Common myeloid progenitor, CD34-positive (primary cell): Measurements from ENCODE around the gene AHI1.

Experiments
- CTCF ChIA-PET: fragments of 350-600 bp; sonication (Branson Sonifier 250); formaldehyde crosslinking; loops from one replicate; lab custom pipeline; 2021; ENCODE audit warnings: antibody characterized with exemption; lab: Charles Lee
- POLR2A ChIA-PET: fragments of 350-600 bp; sonication (Branson Sonifier 250); formaldehyde crosslinking; loops from one replicate; lab custom pipeline; 2021; ENCODE audit warnings: antibody characterized with exemption; lab: Charles Lee
- DNase-seq, 3 donors: peaks; one replicate each; pipeline versions ENCODE4 v3.0.0 to v3.0.0-alpha.2; 2013
- H3K27ac ChIP-seq, 2 experiments: 1 replicate in 1 of 2; 2 replicates in 1 of 2; pipeline ENCODE4 v1.7.0; 2013; ENCODE audit warnings: inconsistent platforms in 2 of 2, low read length in 2 of 2, mild to moderate bottlenecking in 2 of 2, low read depth in 1 of 2, moderate library complexity in 1 of 2; ENCODE audit not compliant: severe bottlenecking in 2 of 2, insufficient read depth in 1 of 2, poor library complexity in 1 of 2
- H3K27me3 ChIP-seq, 5 experiments: replicated peaks in 2 of 5; 1 replicate in 3 of 5; 2 replicates in 2 of 5; pipeline versions ENCODE4 v1.6.1 to v1.7.0; 2013; ENCODE audit warnings: low read length in 4 of 5, mild to moderate bottlenecking in 2 of 5, moderate library complexity in 2 of 5, inconsistent platforms in 1 of 5; ENCODE audit not compliant: insufficient read depth in 5 of 5, control insufficient read depth in 4 of 5
- H3K36me3 ChIP-seq, 4 experiments: 1 replicate in 2 of 4; 2 replicates in 2 of 4; pipeline versions ENCODE4 v1.6.1 to v1.7.0; 2013; ENCODE audit warnings: low read length in 3 of 4, control low read depth in 1 of 4, mild to moderate bottlenecking in 1 of 4; ENCODE audit not compliant: control insufficient read depth in 4 of 4, insufficient read depth in 4 of 4
- H3K4me1 ChIP-seq, 4 experiments: 1 replicate in 3 of 4; 2 replicates in 1 of 4; pipeline versions ENCODE4 v1.6.1 to v1.7.1; 2013; ENCODE audit warnings: low read length in 3 of 4, mild to moderate bottlenecking in 3 of 4, control low read depth in 1 of 4, inconsistent platforms in 1 of 4, moderate library complexity in 1 of 4; ENCODE audit not compliant: control insufficient read depth in 4 of 4, insufficient read depth in 4 of 4; ENCODE audit errors: control extremely low read depth in 1 of 4
- H3K4me3 ChIP-seq, 7 experiments: 1 replicate in 4 of 7; 2 replicates in 3 of 7; pipeline versions ENCODE4 v1.5.1 to v1.7.0; 2013; ENCODE audit warnings: mild to moderate bottlenecking in 7 of 7, low read length in 6 of 7, moderate library complexity in 6 of 7, inconsistent platforms in 2 of 7, low read depth in 2 of 7, control low read depth in 1 of 7; ENCODE audit not compliant: insufficient read depth in 4 of 7, control insufficient read depth in 1 of 7; ENCODE audit errors: extremely low read depth in 1 of 7
- H3K9me3 ChIP-seq, 5 experiments: 1 replicate in 4 of 5; 2 replicates in 1 of 5; pipeline versions ENCODE4 v1.6.1 to v1.7.1; 2013; ENCODE audit warnings: low read length in 4 of 5, mild to moderate bottlenecking in 2 of 5, inconsistent platforms in 1 of 5, low read depth in 1 of 5, moderate library complexity in 1 of 5; ENCODE audit not compliant: control insufficient read depth in 4 of 5, insufficient read depth in 2 of 5; ENCODE audit errors: control extremely low read depth in 1 of 5
- WGBS: methylation state at CpG from one replicate; pipeline ENCODE4 v1.1.5; 2013; ENCODE audit not compliant: insufficient coverage; 5-methylcytosine and 5-hydroxymethylcytosine counted together

The AHI1 gene

DNA sequence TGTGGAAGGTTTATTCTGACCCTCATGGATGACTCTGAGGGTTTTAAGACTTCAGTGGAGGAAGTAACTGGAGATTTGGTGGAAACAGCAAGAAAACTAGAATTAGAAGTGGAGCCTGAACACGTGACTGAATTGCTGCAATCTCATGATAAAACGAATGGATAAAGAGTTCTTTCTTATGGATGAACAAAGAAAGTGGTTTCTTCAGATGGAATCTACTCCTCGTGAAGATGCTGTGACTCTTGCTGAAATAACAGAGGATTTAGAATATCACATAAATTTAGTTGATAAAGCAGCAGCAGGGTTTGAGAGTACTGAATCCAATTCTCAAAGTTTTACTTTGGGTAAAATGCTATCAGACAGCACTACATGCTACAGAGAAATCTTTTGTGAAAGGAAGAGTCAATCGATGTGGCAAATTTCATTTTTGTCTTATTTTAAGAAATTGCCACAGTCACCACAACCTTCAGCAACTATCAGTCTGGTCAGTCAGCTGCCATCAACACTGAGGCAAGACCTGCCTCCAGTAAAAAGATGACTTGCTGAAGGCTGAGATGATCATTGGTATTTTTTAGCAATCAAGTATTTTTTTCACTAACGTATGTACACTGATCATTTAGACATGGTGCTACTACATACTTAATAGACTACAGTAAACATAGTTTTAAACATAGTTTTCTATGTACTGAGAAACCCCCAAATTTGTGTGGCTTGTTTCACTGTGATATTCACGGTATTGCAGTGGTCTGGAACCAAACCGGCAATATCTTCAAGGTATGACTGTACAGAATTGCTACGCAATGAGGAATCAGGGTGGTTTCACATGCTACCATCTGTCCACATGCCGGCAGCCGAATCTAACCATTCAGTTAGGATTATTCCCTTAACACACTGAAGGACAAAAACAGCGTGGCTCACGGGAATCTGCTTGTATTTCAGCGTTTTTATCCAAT lies 167.4 kb downstream of the AHI1 start:
- peaks cover 0 to 10% (median 6%) of the 10 kb centered on the region in 4 experiments for H3K36me3 ChIP-seq
- WGBS = 94% methylated on average over 9 of the region's 13 CpGs
- DNase-seq = no peak
- no peak overlapping the region for H3K27ac ChIP-seq
- H3K4me1 ChIP-seq = peaks cover 8 to 23% (median 15%) of the 10 kb centered on the region in 4 experiments
- no peak overlapping the region for H3K4me3 ChIP-seq
- ChIA-PET CTCF (no interaction called here), POLR2A (no interaction called here)
- H3K27me3 ChIP-seq = no peaks in the 10 kb centered on the region
- H3K9me3 ChIP-seq = peaks cover 0 to 13% (median 2%) of the 10 kb centered on the region in 5 experiments

- Histone ChIP-seq H3K9me3 (peaks cover 0 to 13% (median 2%) of the 10 kb centered on the region in 5 experiments), H3K36me3 (peaks cover 0 to 10% (median 6%) of the 10 kb centered on the region in 4 experiments), H3K27me3 (no peaks in the 10 kb centered on the region), H3K4me1 (peaks cover 14 to 39% (median 30%) of the 10 kb centered on the region in 4 experiments), H3K27ac (no peak overlapping the region), H3K4me3 (no peak overlapping the region)
- ChIA-PET CTCF (interaction anchor here (1.1 to 1.7 kb wide), 2 partner anchors 8 to 18 kb away, joined by 3 read pairs; no protein-coding TSS in a partner anchor), POLR2A (no interaction called here)
- 100% methylated on average over 1 of the region's 1 CpG for WGBS
- DNase-seq = no peak
Observed at GRCh38 chr6:135328136-135328535, 169.4 kb downstream of the AHI1 start.

GRCh38 chr6:135325624-135326424 lies 171.7 kb downstream of the AHI1 start:
- H3K27me3 ChIP-seq = no peaks in the 10 kb centered on the region
- DNase-seq = no peak
- no peak overlapping the region for H3K4me3 ChIP-seq
- ChIA-PET CTCF (interaction anchor here (0.7 to 1.2 kb wide), 2 partner anchors 45 to 82 kb away, joined by 3 to 5 read pairs; no protein-coding TSS in a partner anchor), POLR2A (no interaction called here)
- H3K36me3 ChIP-seq = peaks cover 0 to 10% (median 6%) of the 10 kb centered on the region in 4 experiments
- H3K9me3 ChIP-seq = peaks cover 0 to 13% (median 2%) of the 10 kb centered on the region in 5 experiments
- 69% methylated on average over 3 of the region's 4 CpGs for WGBS
- H3K27ac ChIP-seq = peak overlapping the region; percentile 4 to 60
- peaks cover 29 to 59% (median 51%) of the 10 kb centered on the region in 4 experiments for H3K4me1 ChIP-seq

- ChIA-PET POLR2A (interaction anchor here (0.7 kb wide), 1 partner anchor 127 kb away, joined by 4 read pairs; no protein-coding TSS in a partner anchor), CTCF (interaction anchor here (0.9 kb wide), 1 partner anchor 96 kb away, joined by 3 read pairs; no protein-coding TSS in a partner anchor)
- DNase-seq = no peak
- H3K27me3 ChIP-seq = no peaks in the 10 kb centered on the region
- 93% methylated on average over 2 of the region's 4 CpGs for WGBS
- peaks cover 0 to 9% (median 2%) of the 10 kb centered on the region in 5 experiments for H3K9me3 ChIP-seq
- H3K27ac ChIP-seq = peak overlapping the region in 1 of 2 experiments; percentile 89
- no peak overlapping the region for H3K4me3 ChIP-seq
- peaks cover 40 to 72% (median 60%) of the 10 kb centered on the region in 4 experiments for H3K4me1 ChIP-seq
- peaks cover 0 to 10% (median 6%) of the 10 kb centered on the region in 4 experiments for H3K36me3 ChIP-seq
Observed at GRCh38 chr6:135324531-135324930, 173.0 kb downstream of the AHI1 start.

GRCh38 chr6:135323979-135324378 lies 173.6 kb downstream of the AHI1 start:
- Histone ChIP-seq H3K27me3 (no peaks in the 10 kb centered on the region), H3K36me3 (peaks cover 0 to 10% (median 3%) of the 10 kb centered on the region in 4 experiments), H3K4me1 (peaks cover 41 to 77% (median 65%) of the 10 kb centered on the region in 4 experiments), H3K27ac (peak overlapping the region; percentile 43 to 89), H3K4me3 (no peak overlapping the region), H3K9me3 (peaks cover 0 to 4% (median under 1%) of the 10 kb centered on the region in 5 experiments)
- DNase-seq = peak in 2 of 3 donors; percentile 34 to 60
- ChIA-PET POLR2A (interaction anchor here (1.4 to 2.8 kb wide), 2 partner anchors 44 to 79 kb away, joined by 5 to 14 read pairs; no protein-coding TSS in a partner anchor), CTCF (interaction anchor here (0.8 to 3.0 kb wide), 5 partner anchors 9 to 172 kb away, joined by 3 to 18 read pairs (median 4); no protein-coding TSS in a partner anchor)
- 67% methylated on average over 1 of the region's 2 CpGs for WGBS

- Histone ChIP-seq H3K27ac (peak overlapping the region; percentile 86 to 89), H3K4me3 (peak overlapping the region in 4 of 7 experiments; percentile 33 to 49 (median 43))
- POLR2A ChIA-PET = interaction anchor here (0.5 to 2.8 kb wide), 8 partner anchors 43 to 151 kb away, joined by 3 to 14 read pairs (median 5); no protein-coding TSS in a partner anchor
Observed at GRCh38 chr6:135323202-135323668, 174.3 kb downstream of the AHI1 start.

More at GRCh38 chr6:135323202-135323668, 174.3 kb downstream of the AHI1 start:
- peak; percentile 96 to 99 (median 98) for DNase-seq
- no peaks in the 10 kb centered on the region for H3K27me3 ChIP-seq
- H3K9me3 ChIP-seq = no peaks in the 10 kb centered on the region
- CTCF ChIA-PET = interaction anchor here (0.8 to 3.0 kb wide), 15 partner anchors 9 to 173 kb away, joined by 3 to 18 read pairs (median 3); no protein-coding TSS in a partner anchor
- WGBS = no CpG with 5 or more reads among the region's 6 CpGs
- H3K36me3 ChIP-seq = peaks cover 0 to 10% (median 2%) of the 10 kb centered on the region in 4 experiments
- H3K4me1 ChIP-seq = peaks cover 41 to 84% (median 66%) of the 10 kb centered on the region in 4 experiments
